IMR-90 (cell line): ENCODE data around the gene TAOK1. TPM values are rescaled to one million over a fixed set of nuclear protein-coding genes. Genes with fewer than 3 reads are reported as not detected.

Source experiments
- ATAC-seq: fragments of 200-7000 bp; cut with Tn5 transposase; 2 replicates; pipeline ENCODE4 v1.9.1; 2020; ENCODE audit warnings: low read depth, mild to moderate bottlenecking, moderate library complexity
- BruUV-seq: library from RNA; stranded (reverse); fragments of 400-500 nt; replicated peaks from 2 replicates; lab custom pipeline; 2021; lab: Mats Ljungman, UMichigan
- CTCF ChIA-PET: fragments of 300-600 bp; formaldehyde crosslinking; extraction: SDS; loops from one replicate; lab custom pipeline; 2021; ENCODE audit warnings: antibody characterized with exemption; lab: Yijun Ruan, JAX
- POLR2A ChIA-PET: fragments of 300-600 bp; sonication (Branson Sonifier 250); formaldehyde crosslinking; loops from one replicate; lab custom pipeline; 2022; ENCODE audit warnings: antibody characterized with exemption; ENCODE audit not compliant: unreplicated experiment; lab: Charles Lee
- DNase-seq: peaks from one replicate; pipeline ENCODE4 v3.0.0; 2013
- H2AFZ ChIP-seq: replicated peaks from 2 replicates; pipeline ENCODE3; 2013; ENCODE audit warnings: low read length, mild to moderate bottlenecking; ENCODE audit not compliant: poor library complexity
- H2AK5ac ChIP-seq: 2 replicates; pipeline ENCODE4 v1.6.1; 2013; ENCODE audit warnings: low read depth, low read length, inconsistent platforms
- H2AK9ac ChIP-seq: replicated peaks from 2 replicates; pipeline ENCODE3; 2013; ENCODE audit warnings: mild to moderate bottlenecking, low read depth, low read length, moderate library complexity; ENCODE audit not compliant: poor library complexity
- H2BK120ac ChIP-seq: 2 replicates; pipeline ENCODE4 v1.6.1; 2013; ENCODE audit warnings: low read depth, low read length, inconsistent platforms
- H2BK15ac ChIP-seq: 3 replicates; pipeline ENCODE4 v1.6.1; 2013; ENCODE audit warnings: low read depth, low read length, inconsistent platforms
- H2BK20ac ChIP-seq: 2 replicates; pipeline ENCODE4 v1.6.1; 2013; ENCODE audit warnings: low read depth, mild to moderate bottlenecking, inconsistent platforms, low read length, moderate library complexity
- H2BK5ac ChIP-seq: 2 replicates; pipeline ENCODE4 v1.6.1; 2013; ENCODE audit warnings: mild to moderate bottlenecking, low read depth, low read length, inconsistent platforms; ENCODE audit not compliant: poor library complexity, severe bottlenecking
- H3K14ac ChIP-seq: replicated peaks from 2 replicates; pipeline ENCODE4 v1.6.1; 2013; ENCODE audit warnings: low read depth, low read length, inconsistent platforms
- H3K18ac ChIP-seq: 2 replicates; pipeline ENCODE4 v1.6.1; 2013; ENCODE audit warnings: low read depth, low read length, control low read depth
- H3K23ac ChIP-seq: 2 replicates; pipeline ENCODE4 v1.6.1; 2013; ENCODE audit warnings: low read depth, low read length, inconsistent platforms
- H3K27ac ChIP-seq: 2 replicates; pipeline ENCODE4 v1.5.1; 2013; ENCODE audit warnings: mild to moderate bottlenecking, control low read depth, low read length; ENCODE audit not compliant: insufficient read depth
- H3K27me3 ChIP-seq: 2 replicates; pipeline ENCODE4 v1.6.1; 2013; ENCODE audit warnings: low read length; ENCODE audit not compliant: control insufficient read depth, insufficient read depth
- H3K36me3 ChIP-seq: 2 replicates; pipeline ENCODE4 v1.6.1; 2013; ENCODE audit warnings: low read length, mixed read lengths; ENCODE audit not compliant: control insufficient read depth, insufficient read depth
- H3K4ac ChIP-seq: 2 replicates; pipeline ENCODE4 v1.6.1; 2013; ENCODE audit warnings: low read depth, low read length, inconsistent platforms
- H3K4me1 ChIP-seq: 2 replicates; pipeline ENCODE4 v1.6.1; 2013; ENCODE audit warnings: low read length, mixed read lengths; ENCODE audit not compliant: control insufficient read depth, insufficient read depth
- H3K4me2 ChIP-seq: 2 replicates; pipeline ENCODE4 v1.6.1; 2013; ENCODE audit warnings: low read depth, mild to moderate bottlenecking, control low read depth, low read length, moderate library complexity
- H3K4me3 ChIP-seq: 2 replicates; pipeline ENCODE4 v1.5.1; 2013; ENCODE audit warnings: low read depth, mild to moderate bottlenecking, control low read depth, low read length, moderate library complexity; ENCODE audit not compliant: insufficient read depth
- H3K56ac ChIP-seq: 2 replicates; pipeline ENCODE4 v1.6.1; 2013; ENCODE audit warnings: low read length, inconsistent platforms; ENCODE audit not compliant: insufficient read depth; ENCODE audit errors: extremely low read depth
- H3K79me1 ChIP-seq, 2 experiments: 2 replicates each; pipeline ENCODE4 v1.6.1; 2013; ENCODE audit warnings: low read length in 2 of 2, inconsistent platforms in 1 of 2, low read depth in 1 of 2
- H3K9ac ChIP-seq: 2 replicates; pipeline ENCODE4 v1.6.1; 2013; ENCODE audit warnings: low read depth, low read length, control low read depth
- H3K9me1 ChIP-seq: 2 replicates; pipeline ENCODE4 v1.6.1; 2013; ENCODE audit warnings: low read length, inconsistent platforms; ENCODE audit not compliant: insufficient read depth
- H3K9me3 ChIP-seq: 2 replicates; pipeline ENCODE4 v1.6.1; 2013; ENCODE audit warnings: low read length; ENCODE audit not compliant: control insufficient read depth, insufficient read depth
- H4K20me1 ChIP-seq: 2 replicates; pipeline ENCODE4 v1.6.1; 2013; ENCODE audit warnings: low read length, inconsistent platforms; ENCODE audit not compliant: insufficient read depth
- H4K5ac ChIP-seq: 2 replicates; pipeline ENCODE4 v1.6.1; 2013; ENCODE audit warnings: mild to moderate bottlenecking, low read depth, low read length, control low read depth
- H4K8ac ChIP-seq, 2 experiments: 2 replicates each; pipeline ENCODE4 v1.6.1; 2013; ENCODE audit warnings: low read depth in 2 of 2, low read length in 2 of 2, control low read depth in 1 of 2, inconsistent platforms in 1 of 2
- H4K91ac ChIP-seq: 2 replicates; pipeline ENCODE4 v1.6.1; 2013; ENCODE audit warnings: low read depth, low read length, inconsistent platforms; ENCODE audit not compliant: insufficient read depth
- BHLHE40 ChIP-seq: fragments of 150-350 bp; IDR thresholded peaks from 2 replicates; pipeline ENCODE4 v1.6.1; 2016; ENCODE audit warnings: mild to moderate bottlenecking, low read depth, low read length
- CEBPB ChIP-seq: IDR thresholded peaks from 2 replicates; pipeline ENCODE4 v1.6.1; 2012; ENCODE audit warnings: low read depth, low read length, improper control_type of control experiment
- CHD1 ChIP-seq: IDR thresholded peaks from 2 replicates; pipeline ENCODE4 v1.6.1; 2012; ENCODE audit warnings: low read depth, low read length, improper control_type of control experiment
- FOS ChIP-seq: fragments of 150-350 bp; IDR thresholded peaks from 2 replicates; pipeline ENCODE4 v1.6.1; 2016; ENCODE audit warnings: low read depth, low read length
- MAFK ChIP-seq: IDR thresholded peaks from 2 replicates; pipeline ENCODE4 v1.6.1; 2012; ENCODE audit warnings: low read depth, low read length, improper control_type of control experiment
- MAZ ChIP-seq: IDR thresholded peaks from 2 replicates; pipeline ENCODE4 v1.6.1; 2012; ENCODE audit warnings: low read depth, mild to moderate bottlenecking, low read length, improper control_type of control experiment, moderate library complexity, borderline replicate concordance
- NFE2L2 ChIP-seq: fragments of 150-350 bp; IDR thresholded peaks from 2 replicates; pipeline ENCODE4 v1.6.1; 2016; ENCODE audit warnings: low read depth, mild to moderate bottlenecking, low read length
- POLR2A ChIP-seq: IDR thresholded peaks from 2 replicates; pipeline ENCODE4 v1.6.1; 2012; ENCODE audit warnings: mild to moderate bottlenecking, low read depth, low read length
- RAD21 ChIP-seq: IDR thresholded peaks from 2 replicates; pipeline ENCODE4 v1.6.1; 2012; ENCODE audit warnings: low read length, improper control_type of control experiment
- RCOR1 ChIP-seq: IDR thresholded peaks from 2 replicates; pipeline ENCODE4 v1.6.1; 2012; ENCODE audit warnings: mild to moderate bottlenecking, low read length, improper control_type of control experiment; ENCODE audit not compliant: insufficient replicate concordance
- RFX5 ChIP-seq: IDR thresholded peaks from 2 replicates; pipeline ENCODE4 v1.8.0; 2012; ENCODE audit warnings: low read depth, mild to moderate bottlenecking, low read length, moderate library complexity
- SMC3 ChIP-seq: fragments of 150-350 bp; IDR thresholded peaks from 2 replicates; pipeline ENCODE4 v1.6.1; 2016; ENCODE audit warnings: low read depth, mild to moderate bottlenecking, antibody characterized with exemption, low read length, moderate library complexity
- WGBS, 2 experiments: methylation state at CpG; one replicate each; pipeline versions ENCODE4 v1.1.5 to v1.1.7; 2013; ENCODE audit warnings: missing lambda C conversion rate in 2 of 2; ENCODE audit not compliant: insufficient read length in 1 of 2; ENCODE audit errors: extremely low coverage in 2 of 2; 5-methylcytosine and 5-hydroxymethylcytosine counted together
- dilution Hi-C: fragments of 300-500 bp; cut with HindIII; formaldehyde crosslinking; loops from one replicate; pipeline ENCODE4 v1.14.3; 2018; ENCODE audit warnings: low sequenced_read_pairs; ENCODE audit not compliant: unreplicated experiment
- in situ Hi-C: fragments of 300-500 bp; cut with MboI; formaldehyde crosslinking; loops from 3 replicates; pipeline ENCODE4 v1.14.3; 2019; ENCODE audit warnings: low sequenced_read_pairs, inconsistent platforms, mixed read lengths
- intact Hi-C: fragments of 100-400 bp; cut with micrococcal nuclease; formaldehyde crosslinking; loops from 2 replicates; pipeline ENCODE4 v1.10.0; 2022
- polyA plus RNA-seq, 3 experiments: library from polyadenylated mRNA; depleted of rRNA; stranded (reverse); fragments of >200 nt; gene quantifications; 2 replicates each; pipeline ENCODE4 v1.2.3, GENCODE V29; 2012; ENCODE audit warnings: low replicate concordance in 1 of 3
- total RNA-seq: library from RNA; depleted of rRNA; stranded (reverse); fragments of >200 nt; gene quantifications from 2 replicates; pipeline ENCODE4 v1.2.3, GENCODE V29; 2012
- TF ChIP-seq, protein P1 (sequence below): fragments of 150-350 bp; IDR thresholded peaks from 2 replicates; pipeline ENCODE4 v1.6.1; 2016; ENCODE audit warnings: low read depth, mild to moderate bottlenecking, low read length, moderate library complexity, borderline replicate concordance
- TF ChIP-seq, protein P2 (sequence below): conservative IDR thresholded peaks from 2 replicates; pipeline ENCODE4 v1.5.1; 2012; ENCODE audit warnings: mild to moderate bottlenecking, low read depth, low read length, improper control_type of control experiment

Gene TAOK1
- total and polyA plus RNA-seq, 2 of the 4 experiments (the other 2 are of a cell fraction): 9.8 to 91.8 TPM

DNA sequence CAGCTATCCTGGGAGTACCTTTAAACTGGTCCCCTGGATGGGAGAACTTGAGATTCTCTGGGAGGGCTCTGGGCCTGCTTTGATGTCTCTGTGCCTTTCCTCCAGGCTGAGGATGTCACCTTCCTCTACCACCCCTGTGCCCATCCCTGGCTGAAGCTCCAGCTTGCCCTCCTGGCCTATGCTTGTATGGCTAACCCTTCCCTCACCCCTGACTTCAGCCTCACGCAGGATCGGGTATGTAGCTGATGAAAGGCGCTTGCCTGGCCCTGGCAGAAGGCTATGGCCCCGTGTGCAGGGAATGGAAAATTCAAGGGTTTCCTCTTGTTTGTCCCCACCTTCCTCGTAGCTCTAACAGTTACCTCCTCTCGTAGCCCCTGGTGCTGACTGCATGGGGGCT is 181.3 kb downstream of the TAOK1 start:
- H2BK120ac ChIP-seq: no peak overlapping the region; the same call in 1 of the 2 replicates
- dilution Hi-C loops (no loop called here), intact Hi-C loops (no loop called here), in situ Hi-C loops (no loop called here)
- no peak overlapping the region for H2BK20ac ChIP-seq
- ATAC-seq: no peak
- H3K27ac ChIP-seq: no peak overlapping the region
- ChIA-PET CTCF (interaction anchor here (2.3 kb wide), 1 partner anchor 202 kb away, joined by 13 read pairs; no protein-coding TSS in a partner anchor), POLR2A (no interaction called here)
- H2AFZ ChIP-seq: no peak overlapping the region
- peaks cover 11% of the 10 kb centered on the region for H3K4me1 ChIP-seq
- H3K9ac ChIP-seq: no peak overlapping the region
- no peak overlapping the region for H3K4me3 ChIP-seq
- H3K56ac ChIP-seq: no peak overlapping the region
- no peak overlapping the region for H3K4me2 ChIP-seq
- no peaks in the 10 kb centered on the region for H4K20me1 ChIP-seq
- H2BK15ac ChIP-seq: no peak overlapping the region
- H2AK9ac ChIP-seq: no peak overlapping the region
- peaks cover 37% of the 10 kb centered on the region for H3K36me3 ChIP-seq
- no peak overlapping the region for H2BK5ac ChIP-seq
- H3K18ac ChIP-seq: no peak overlapping the region
- no peaks in the 10 kb centered on the region; the same call in 1 of the 2 replicates for H3K9me1 ChIP-seq
- no peak overlapping the region for H4K8ac ChIP-seq
- peak overlapping the region; percentile 24; the same call in 1 of the 2 replicates for H3K4ac ChIP-seq
- H3K14ac ChIP-seq: no peak overlapping the region
- H4K5ac ChIP-seq: no peak overlapping the region
- H3K79me1 ChIP-seq: peaks cover 3 to 34% of the 10 kb centered on the region in 2 experiments
- WGBS, 2 experiments: 100% methylated on average over 1 of the region's 6 CpGs; no CpG with 5 or more reads in 1 of the 2 experiments
- no peak for DNase-seq
- no TSS peak for BruUV-seq
- no peak for TF ChIP-seq RAD21
- TF ChIP-seq MAZ: no peak
- no peak for TF ChIP-seq BHLHE40
- TF ChIP-seq SMC3: no peak
- TF ChIP-seq RCOR1: no peak
- no peak for TF ChIP-seq MAFK
- TF ChIP-seq, protein P1, sequence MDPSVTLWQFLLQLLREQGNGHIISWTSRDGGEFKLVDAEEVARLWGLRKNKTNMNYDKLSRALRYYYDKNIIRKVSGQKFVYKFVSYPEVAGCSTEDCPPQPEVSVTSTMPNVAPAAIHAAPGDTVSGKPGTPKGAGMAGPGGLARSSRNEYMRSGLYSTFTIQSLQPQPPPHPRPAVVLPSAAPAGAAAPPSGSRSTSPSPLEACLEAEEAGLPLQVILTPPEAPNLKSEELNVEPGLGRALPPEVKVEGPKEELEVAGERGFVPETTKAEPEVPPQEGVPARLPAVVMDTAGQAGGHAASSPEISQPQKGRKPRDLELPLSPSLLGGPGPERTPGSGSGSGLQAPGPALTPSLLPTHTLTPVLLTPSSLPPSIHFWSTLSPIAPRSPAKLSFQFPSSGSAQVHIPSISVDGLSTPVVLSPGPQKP: no peak
- TF ChIP-seq CHD1: no peak
- TF ChIP-seq POLR2A: no peak
- TF ChIP-seq, protein P2, sequence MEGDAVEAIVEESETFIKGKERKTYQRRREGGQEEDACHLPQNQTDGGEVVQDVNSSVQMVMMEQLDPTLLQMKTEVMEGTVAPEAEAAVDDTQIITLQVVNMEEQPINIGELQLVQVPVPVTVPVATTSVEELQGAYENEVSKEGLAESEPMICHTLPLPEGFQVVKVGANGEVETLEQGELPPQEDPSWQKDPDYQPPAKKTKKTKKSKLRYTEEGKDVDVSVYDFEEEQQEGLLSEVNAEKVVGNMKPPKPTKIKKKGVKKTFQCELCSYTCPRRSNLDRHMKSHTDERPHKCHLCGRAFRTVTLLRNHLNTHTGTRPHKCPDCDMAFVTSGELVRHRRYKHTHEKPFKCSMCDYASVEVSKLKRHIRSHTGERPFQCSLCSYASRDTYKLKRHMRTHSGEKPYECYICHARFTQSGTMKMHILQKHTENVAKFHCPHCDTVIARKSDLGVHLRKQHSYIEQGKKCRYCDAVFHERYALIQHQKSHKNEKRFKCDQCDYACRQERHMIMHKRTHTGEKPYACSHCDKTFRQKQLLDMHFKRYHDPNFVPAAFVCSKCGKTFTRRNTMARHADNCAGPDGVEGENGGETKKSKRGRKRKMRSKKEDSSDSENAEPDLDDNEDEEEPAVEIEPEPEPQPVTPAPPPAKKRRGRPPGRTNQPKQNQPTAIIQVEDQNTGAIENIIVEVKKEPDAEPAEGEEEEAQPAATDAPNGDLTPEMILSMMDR: no peak
- no peak for TF ChIP-seq CEBPB
- no peak for TF ChIP-seq FOS
- no peak for TF ChIP-seq RFX5
- no peak for TF ChIP-seq NFE2L2
- H3K27me3 ChIP-seq: no peaks in the 10 kb centered on the region
- H3K9me3 ChIP-seq: no peaks in the 10 kb centered on the region
- 0 out of 2 replicates have a peak overlapping the region, but pooled peaks have one; percentile 34 for H3K23ac ChIP-seq
- no peak overlapping the region for H4K91ac ChIP-seq
- peak overlapping the region; percentile 33; the same call in 1 of the 2 replicates for H2AK5ac ChIP-seq
